GM23338 (cell line): ENCODE measurements around the gene NEK10. TPM values are rescaled to one million over a fixed set of nuclear protein-coding genes. Genes with fewer than 3 reads are reported as not detected.

ENCODE experiments used
- ATAC-seq: fragments of 200-7000 bp; cut with Tn5 transposase; 3 replicates; pipeline ENCODE4 v1.9.1; 2020
- DNase-seq: peaks from one replicate; pipeline ENCODE4 v3.0.0-alpha.2; 2015; ENCODE audit warnings: low spot score
- H2AFZ ChIP-seq: fragments of 200-600 bp; sonication (generic); 2 replicates; pipeline ENCODE4 v1.8.0; 2016; ENCODE audit warnings: antibody characterized with exemption, mild to moderate bottlenecking, moderate library complexity
- H3F3A ChIP-seq: fragments of 200-600 bp; sonication (generic); replicated peaks from 2 replicates; pipeline ENCODE4 v1.8.0; 2017; ENCODE audit warnings: antibody characterized with exemption, mixed run types, low read depth
- H3K27ac ChIP-seq: fragments of 200-600 bp; sonication (generic); 2 replicates; pipeline ENCODE4 v1.6.1; 2016; ENCODE audit warnings: low read depth
- H3K27me3 ChIP-seq: fragments of 200-600 bp; sonication (generic); 2 replicates; pipeline ENCODE4 v1.8.0; 2016; ENCODE audit warnings: mild to moderate bottlenecking, mixed run types, moderate library complexity; ENCODE audit not compliant: insufficient read depth
- H3K36me3 ChIP-seq: fragments of 200-600 bp; sonication (generic); 2 replicates; pipeline ENCODE4 v1.8.0; 2016; ENCODE audit warnings: mild to moderate bottlenecking; ENCODE audit not compliant: insufficient read depth
- H3K4me1 ChIP-seq: fragments of 200-600 bp; sonication (generic); 2 replicates; pipeline ENCODE4 v1.8.0; 2016; ENCODE audit warnings: mild to moderate bottlenecking, moderate library complexity; ENCODE audit not compliant: insufficient read depth
- H3K4me2 ChIP-seq: fragments of 200-600 bp; sonication (generic); 2 replicates; pipeline ENCODE4 v1.7.1; 2017; ENCODE audit warnings: mixed run types
- H3K4me3 ChIP-seq: fragments of 200-600 bp; sonication (generic); 2 replicates; pipeline ENCODE4 v1.6.1; 2016; ENCODE audit warnings: mixed run types
- H3K79me2 ChIP-seq: fragments of 200-600 bp; sonication (generic); replicated peaks from 2 replicates; pipeline ENCODE4 v1.8.0; 2017; ENCODE audit warnings: mild to moderate bottlenecking; ENCODE audit not compliant: insufficient read depth
- H3K9me2 ChIP-seq: fragments of 200-600 bp; sonication (generic); 2 replicates; pipeline ENCODE4 v1.8.0; 2017; ENCODE audit not compliant: insufficient read depth
- H4K20me1 ChIP-seq: fragments of 200-600 bp; sonication (generic); replicated peaks from 2 replicates; pipeline ENCODE4 v1.8.0; 2017; ENCODE audit warnings: mild to moderate bottlenecking; ENCODE audit not compliant: insufficient read depth
- H3K27ac Mint-ChIP-seq: 2 replicates; pipeline ENCODE4 v1.8.0; 2020; ENCODE audit warnings: inconsistent platforms, mild to moderate bottlenecking, moderate library complexity, mixed read lengths
- H3K27me3 Mint-ChIP-seq: 3 replicates; pipeline ENCODE4 v1.8.0; 2022; ENCODE audit warnings: low read depth, mild to moderate bottlenecking, moderate library complexity, mixed read lengths, inconsistent platforms; ENCODE audit not compliant: insufficient read depth, poor library complexity
- H3K36me3 Mint-ChIP-seq: 3 replicates; pipeline ENCODE4 v1.8.0; 2021; ENCODE audit warnings: low read depth, mild to moderate bottlenecking, inconsistent platforms, moderate library complexity, mixed read lengths
- H3K4me1 Mint-ChIP-seq: 3 replicates; pipeline ENCODE4 v1.8.0; 2020; ENCODE audit warnings: mild to moderate bottlenecking, inconsistent platforms, mixed read lengths
- H3K4me3 Mint-ChIP-seq: 3 replicates; pipeline ENCODE4 v1.8.0; 2021; ENCODE audit warnings: moderate library complexity, mild to moderate bottlenecking, inconsistent platforms, mixed read lengths
- H3K9me3 Mint-ChIP-seq: 3 replicates; pipeline ENCODE4 v1.8.0; 2020; ENCODE audit warnings: moderate library complexity, mild to moderate bottlenecking, inconsistent platforms, mixed read lengths
- CREB1 ChIP-seq: fragments of 250-450 bp; sonication (Bioruptor Pico); IDR thresholded peaks from 2 replicates; pipeline ENCODE4 v1.5.0; 2020; ENCODE audit warnings: low read depth, mild to moderate bottlenecking, moderate library complexity
- CTCF ChIP-seq, 2 experiments: fragments of 200-600 bp in 1 of 2; sonication (generic) in 1 of 2; conservative IDR thresholded peaks; 2 replicates each; pipeline versions ENCODE4 v1.5.1 to v1.6.1; 2016 to 2017; ENCODE audit warnings: antibody characterized with exemption in 2 of 2, low read depth in 2 of 2, mild to moderate bottlenecking in 2 of 2, moderate library complexity in 1 of 2
- ETS1 ChIP-seq: IDR thresholded peaks from 2 replicates; pipeline ENCODE4 v1.6.1; 2016; ENCODE audit warnings: antibody characterized with exemption
- EZH2phosphoT487 ChIP-seq: fragments of 200-600 bp; sonication (generic); IDR thresholded peaks from one replicate; pipeline ENCODE4 v1.8.1; 2018; ENCODE audit warnings: antibody characterized with exemption; ENCODE audit not compliant: unreplicated experiment
- JUNB ChIP-seq: IDR thresholded peaks from one replicate; pipeline ENCODE4 v1.6.1; 2016; ENCODE audit warnings: antibody characterized with exemption; ENCODE audit not compliant: unreplicated experiment
- NANOG ChIP-seq: IDR thresholded peaks from 2 replicates; pipeline ENCODE4 v1.6.1; 2016; ENCODE audit warnings: antibody characterized with exemption, borderline replicate concordance
- POLR2AphosphoS5 ChIP-seq: IDR thresholded peaks from 2 replicates; pipeline ENCODE4 v1.6.1; 2016; ENCODE audit warnings: antibody characterized with exemption, low read depth
- STAT1 ChIP-seq: IDR thresholded peaks from one replicate; pipeline ENCODE4 v1.6.1; 2016; ENCODE audit warnings: antibody characterized with exemption; ENCODE audit not compliant: unreplicated experiment
- ZNF114 ChIP-seq: fragments of 250-450 bp; sonication (Bioruptor Pico); IDR thresholded peaks from 2 replicates; pipeline ENCODE4 v1.5.0; 2020; ENCODE audit warnings: mild to moderate bottlenecking, moderate library complexity
- ZNF331 ChIP-seq: fragments of 250-450 bp; sonication (Bioruptor Pico); IDR thresholded peaks from 2 replicates; pipeline ENCODE4 v1.5.0; 2020; ENCODE audit warnings: low read depth, mild to moderate bottlenecking, moderate library complexity
- polyA plus RNA-seq: library from polyadenylated mRNA; unstranded; fragments of >200 nt; fragmentation: Nextera tagmentation; extraction: Ambion mirVana; gene quantifications from 2 replicates; pipeline ENCODE4 v1.2.1, GENCODE V29; 2016
- total RNA-seq: library from RNA; depleted of rRNA; stranded (reverse); fragments of >200 nt; shearing (Covaris generic); gene quantifications from 2 replicates; pipeline ENCODE4 v1.2.3, GENCODE V29; 2014
- TF ChIP-seq, protein P1 (sequence below): IDR thresholded peaks from one replicate; pipeline ENCODE4 v1.6.1; 2018; ENCODE audit warnings: antibody characterized with exemption; ENCODE audit not compliant: unreplicated experiment

NEK10 gene
- total and polyA plus RNA-seq, 2 experiments from 2014 or later = 0.55 to 2.0 TPM

- TF ChIP-seq, protein P1, sequence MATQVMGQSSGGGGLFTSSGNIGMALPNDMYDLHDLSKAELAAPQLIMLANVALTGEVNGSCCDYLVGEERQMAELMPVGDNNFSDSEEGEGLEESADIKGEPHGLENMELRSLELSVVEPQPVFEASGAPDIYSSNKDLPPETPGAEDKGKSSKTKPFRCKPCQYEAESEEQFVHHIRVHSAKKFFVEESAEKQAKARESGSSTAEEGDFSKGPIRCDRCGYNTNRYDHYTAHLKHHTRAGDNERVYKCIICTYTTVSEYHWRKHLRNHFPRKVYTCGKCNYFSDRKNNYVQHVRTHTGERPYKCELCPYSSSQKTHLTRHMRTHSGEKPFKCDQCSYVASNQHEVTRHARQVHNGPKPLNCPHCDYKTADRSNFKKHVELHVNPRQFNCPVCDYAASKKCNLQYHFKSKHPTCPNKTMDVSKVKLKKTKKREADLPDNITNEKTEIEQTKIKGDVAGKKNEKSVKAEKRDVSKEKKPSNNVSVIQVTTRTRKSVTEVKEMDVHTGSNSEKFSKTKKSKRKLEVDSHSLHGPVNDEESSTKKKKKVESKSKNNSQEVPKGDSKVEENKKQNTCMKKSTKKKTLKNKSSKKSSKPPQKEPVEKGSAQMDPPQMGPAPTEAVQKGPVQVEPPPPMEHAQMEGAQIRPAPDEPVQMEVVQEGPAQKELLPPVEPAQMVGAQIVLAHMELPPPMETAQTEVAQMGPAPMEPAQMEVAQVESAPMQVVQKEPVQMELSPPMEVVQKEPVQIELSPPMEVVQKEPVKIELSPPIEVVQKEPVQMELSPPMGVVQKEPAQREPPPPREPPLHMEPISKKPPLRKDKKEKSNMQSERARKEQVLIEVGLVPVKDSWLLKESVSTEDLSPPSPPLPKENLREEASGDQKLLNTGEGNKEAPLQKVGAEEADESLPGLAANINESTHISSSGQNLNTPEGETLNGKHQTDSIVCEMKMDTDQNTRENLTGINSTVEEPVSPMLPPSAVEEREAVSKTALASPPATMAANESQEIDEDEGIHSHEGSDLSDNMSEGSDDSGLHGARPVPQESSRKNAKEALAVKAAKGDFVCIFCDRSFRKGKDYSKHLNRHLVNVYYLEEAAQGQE = no peak
- no peak for TF ChIP-seq EZH2phosphoT487
- TF ChIP-seq ZNF114 (CRISPR knock-in tag) = no peak
- no peak for TF ChIP-seq ETS1
- no peak for TF ChIP-seq CREB1 (CRISPR knock-in tag)
- no peak for TF ChIP-seq NANOG
- TF ChIP-seq JUNB = no peak
- TF ChIP-seq POLR2AphosphoS5 = no peak
- TF ChIP-seq CTCF (conservative IDR thresholded peaks at IDR 0.05; ENCODE audit: low read depth in 2 of 2) = no peak
- no peak for TF ChIP-seq ZNF331 (CRISPR knock-in tag)
These were observed 280.1 kb downstream of the NEK10 start (continued) for GRCh38 chr3:27089068-27089467.

- Histone ChIP-seq H3K4me1 (peaks cover 26% of the 10 kb centered on the region), H3K27ac (no peak overlapping the region), H4K20me1 (no peaks in the 10 kb centered on the region), H3K36me3 (no peaks in the 10 kb centered on the region; the same call in 1 of the 2 replicates), H3F3A (no peaks in the 10 kb centered on the region), H3K4me2 (no peak overlapping the region), H3K4me3 (no peak overlapping the region), H3K9me2 (peaks cover 6% of the 10 kb centered on the region; the same call in 1 of the 2 replicates), H2AFZ (peak overlapping the region; percentile 85), H3K27me3 (no peaks in the 10 kb centered on the region), H3K79me2 (no peaks in the 10 kb centered on the region)
- Mint-ChIP-seq H3K4me3 (no peak overlapping the region), H3K36me3 (peaks cover under 1% of the 10 kb centered on the region; the same call in 1 of the 3 replicates), H3K27me3 (peaks cover 2% of the 10 kb centered on the region), H3K9me3 (0 out of 3 replicates have a peak, but pooled peaks cover under 1% of the 10 kb centered on the region), H3K27ac (no peak overlapping the region), H3K4me1 (peaks cover 26% of the 10 kb centered on the region; the same call in 2 of the 3 replicates)
- ATAC-seq = no peak
- DNase-seq = no peak
- TF ChIP-seq, protein P1 = no peak
- TF ChIP-seq POLR2AphosphoS5 (no peak), STAT1 (no peak), EZH2phosphoT487 (no peak)
These were observed 283.1 kb downstream of the NEK10 start for GRCh38 chr3:27085829-27086730.
